Upper lobe of left lung (tissue), 6 donors: ENCODE data around the gene PCK2. TPM values are rescaled to one million over a fixed set of nuclear protein-coding genes. Genes with fewer than 3 reads are reported as not detected.

Experiments used
- ATAC-seq, 2 donors: fragments of 200-7000 bp; cut with Tn5 transposase; one replicate each; pipeline ENCODE4 v1.9.1; 2022; ENCODE audit warnings: mild to moderate bottlenecking in 2 of 2, moderate library complexity in 2 of 2; ENCODE audit not compliant: low FRiP score in 2 of 2
- DNase-seq, 2 donors: peaks; one replicate each; pipeline ENCODE4 v3.0.0-alpha.2; 2019 to 2020
- H3K27ac ChIP-seq, 4 donors: fragments of 200-600 bp; sonication (generic); one replicate each; pipeline ENCODE4 v1.5.1; 2016 to 2019
- H3K27me3 ChIP-seq, 4 donors: fragments of 200-600 bp; sonication (generic); one replicate each; pipeline ENCODE4 v1.5.1; 2017 to 2019
- H3K36me3 ChIP-seq, 4 donors: fragments of 200-600 bp; sonication (generic); one replicate each; pipeline ENCODE4 v1.5.1; 2016 to 2019
- H3K4me1 ChIP-seq, 4 donors: fragments of 200-600 bp; sonication (generic); one replicate each; pipeline ENCODE4 v1.5.1; 2018 to 2019
- H3K4me3 ChIP-seq, 4 donors: fragments of 200-600 bp; sonication (generic); one replicate each; pipeline ENCODE4 v1.5.1; 2017 to 2019; ENCODE audit warnings: mild to moderate bottlenecking in 2 of 4, moderate library complexity in 1 of 4
- H3K9me3 ChIP-seq, 4 donors: fragments of 200-600 bp; sonication (generic); one replicate each; pipeline ENCODE4 v1.5.1; 2018 to 2019
- EP300 ChIP-seq, 4 donors: sonication (generic); formaldehyde crosslinking; IDR thresholded peaks; one replicate each; pipeline ENCODE4 v1.5.1; 2017; ENCODE audit warnings: antibody characterized with exemption in 4 of 4, control low read depth in 2 of 4
- POLR2A ChIP-seq, 4 donors: fragments of 450-650 bp; IDR thresholded peaks; one replicate each; pipeline ENCODE4 v1.5.1; 2016 to 2017; ENCODE audit warnings: antibody characterized with exemption in 4 of 4, mild to moderate bottlenecking in 2 of 4
- POLR2AphosphoS5 ChIP-seq, 2 donors: sonication (generic); formaldehyde crosslinking; IDR thresholded peaks; one replicate each; pipeline ENCODE4 v1.5.1; 2017; ENCODE audit warnings: antibody characterized with exemption in 2 of 2
- WGBS, 2 donors: methylation state at CpG; one replicate each; pipeline ENCODE4 v1.1.5; 2017 to 2018; 5-methylcytosine and 5-hydroxymethylcytosine counted together
- total RNA-seq, 6 donors: library from RNA; depleted of rRNA in 4 of 6; stranded (reverse); fragments of >200 nt in 4 of 6; gene quantifications; one replicate each; pipeline versions ENCODE4 v1.1.0 to v1.2.1, GENCODE V29; 2016 to 2021
- TF ChIP-seq, protein P1 (sequence below), 6 experiments: fragments of 450-650 bp in 4 of 6; fragments of 200-600 bp in 2 of 6; sonication (generic) in 2 of 6; IDR thresholded peaks; one replicate each; pipeline ENCODE4 v1.5.1; 2016 to 2019; ENCODE audit warnings: antibody characterized with exemption in 6 of 6
- donor health status: DM: no; HTN: no; CAD: no; lungs with moderate emphysema.
- donor health status: DM: no; HTN: yes; CAD: no; lungs with severe emphysema.

PCK2 gene
- total RNA-seq, 6 donors from 2014 or later: 27.2 to 70.3 (median 34.9) TPM

DNA sequence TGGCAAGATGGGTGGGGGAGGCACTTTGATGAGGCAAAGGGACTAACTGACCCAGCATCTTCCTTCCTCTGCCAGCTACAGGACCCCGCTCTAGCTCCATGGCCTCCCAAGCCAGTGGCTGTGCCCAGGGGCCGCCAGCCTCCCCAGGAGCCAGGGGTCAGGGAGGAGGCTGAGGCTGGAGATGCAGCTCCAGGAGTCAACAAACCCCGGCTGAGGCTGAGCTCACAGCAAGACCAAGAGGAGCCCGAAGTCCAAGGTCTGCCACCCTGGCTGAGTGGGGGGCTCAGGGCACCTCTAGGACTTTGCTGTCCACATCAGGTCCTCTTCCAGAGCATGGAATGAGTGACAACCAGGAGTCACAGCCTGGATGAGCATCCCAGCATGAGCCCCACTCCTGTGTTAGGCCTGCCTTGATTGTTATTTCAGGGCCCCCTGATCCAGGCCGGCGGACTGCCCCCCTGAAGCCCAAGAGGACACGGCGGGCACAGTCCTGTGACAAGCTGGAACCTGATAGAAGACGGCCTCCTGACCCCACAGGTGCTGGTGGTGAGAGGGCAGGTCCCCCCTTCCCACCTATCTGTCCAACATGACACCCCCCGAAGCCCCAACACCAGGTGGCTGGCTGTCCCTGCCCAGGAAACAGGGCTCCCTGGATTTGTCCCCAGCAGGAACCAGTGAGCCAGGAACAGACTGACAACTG is 25.2 kb upstream of the PCK2 start:
- ATAC-seq: no peak
- TF ChIP-seq EP300 (IDR thresholded peaks at IDR 0.05) (no peak), POLR2AphosphoS5 (IDR thresholded peaks at IDR 0.05) (no peak)
- no peak overlapping the region for H3K27ac ChIP-seq
- WGBS, 2 donors: 80 to 88% methylated on average over 1 to 6 of the region's 10 CpGs
- no peaks in the 10 kb centered on the region for H3K36me3 ChIP-seq
- DNase-seq: no peak
- peaks cover 0 to 4% (median 2%) of the 10 kb centered on the region in 4 donors for H3K4me1 ChIP-seq
- H3K4me3 ChIP-seq: no peak overlapping the region
- H3K27me3 ChIP-seq: no peaks in the 10 kb centered on the region
- no peaks in the 10 kb centered on the region for H3K9me3 ChIP-seq

- no peak for ATAC-seq
- H3K4me1 ChIP-seq: peaks cover 0 to 4% (median 2%) of the 10 kb centered on the region in 4 donors
- H3K27ac ChIP-seq: no peak overlapping the region
- no peak overlapping the region for H3K4me3 ChIP-seq
- DNase-seq: no peak
- TF ChIP-seq EP300 (IDR thresholded peaks at IDR 0.05) (no peak), POLR2A (IDR thresholded peaks at IDR 0.05) (no peak), POLR2AphosphoS5 (IDR thresholded peaks at IDR 0.05) (no peak)
- TF ChIP-seq, protein P1, sequence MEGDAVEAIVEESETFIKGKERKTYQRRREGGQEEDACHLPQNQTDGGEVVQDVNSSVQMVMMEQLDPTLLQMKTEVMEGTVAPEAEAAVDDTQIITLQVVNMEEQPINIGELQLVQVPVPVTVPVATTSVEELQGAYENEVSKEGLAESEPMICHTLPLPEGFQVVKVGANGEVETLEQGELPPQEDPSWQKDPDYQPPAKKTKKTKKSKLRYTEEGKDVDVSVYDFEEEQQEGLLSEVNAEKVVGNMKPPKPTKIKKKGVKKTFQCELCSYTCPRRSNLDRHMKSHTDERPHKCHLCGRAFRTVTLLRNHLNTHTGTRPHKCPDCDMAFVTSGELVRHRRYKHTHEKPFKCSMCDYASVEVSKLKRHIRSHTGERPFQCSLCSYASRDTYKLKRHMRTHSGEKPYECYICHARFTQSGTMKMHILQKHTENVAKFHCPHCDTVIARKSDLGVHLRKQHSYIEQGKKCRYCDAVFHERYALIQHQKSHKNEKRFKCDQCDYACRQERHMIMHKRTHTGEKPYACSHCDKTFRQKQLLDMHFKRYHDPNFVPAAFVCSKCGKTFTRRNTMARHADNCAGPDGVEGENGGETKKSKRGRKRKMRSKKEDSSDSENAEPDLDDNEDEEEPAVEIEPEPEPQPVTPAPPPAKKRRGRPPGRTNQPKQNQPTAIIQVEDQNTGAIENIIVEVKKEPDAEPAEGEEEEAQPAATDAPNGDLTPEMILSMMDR (IDR thresholded peaks at IDR 0.05): no peak
- 92 to 99% methylated on average over 3 to 6 of the region's 6 CpGs for WGBS, 2 donors
- no peaks in the 10 kb centered on the region for H3K9me3 ChIP-seq
- no peaks in the 10 kb centered on the region for H3K27me3 ChIP-seq
- H3K36me3 ChIP-seq: no peaks in the 10 kb centered on the region
Measured at GRCh38 chr14:24069411-24069735, 24.7 kb upstream of the PCK2 start.

GRCh38 chr14:24070285-24071143 is 23.6 kb upstream of the PCK2 start:
- Histone ChIP-seq H3K9me3 (no peaks in the 10 kb centered on the region), H3K36me3 (no peaks in the 10 kb centered on the region), H3K27me3 (no peaks in the 10 kb centered on the region), H3K27ac (no peak overlapping the region), H3K4me1 (peaks cover 0 to 4% (median 2%) of the 10 kb centered on the region in 4 donors), H3K4me3 (no peak overlapping the region)
- 69 to 76% methylated on average over 10 of the region's 10 CpGs for WGBS, 2 donors
- ATAC-seq: no peak
- no peak for TF ChIP-seq POLR2A (IDR thresholded peaks at IDR 0.05)
- TF ChIP-seq, protein P1 (IDR thresholded peaks at IDR 0.05): no peak
- TF ChIP-seq EP300 (IDR thresholded peaks at IDR 0.05): no peak
- no peak for TF ChIP-seq POLR2AphosphoS5 (IDR thresholded peaks at IDR 0.05)
- DNase-seq: no peak

DNA sequence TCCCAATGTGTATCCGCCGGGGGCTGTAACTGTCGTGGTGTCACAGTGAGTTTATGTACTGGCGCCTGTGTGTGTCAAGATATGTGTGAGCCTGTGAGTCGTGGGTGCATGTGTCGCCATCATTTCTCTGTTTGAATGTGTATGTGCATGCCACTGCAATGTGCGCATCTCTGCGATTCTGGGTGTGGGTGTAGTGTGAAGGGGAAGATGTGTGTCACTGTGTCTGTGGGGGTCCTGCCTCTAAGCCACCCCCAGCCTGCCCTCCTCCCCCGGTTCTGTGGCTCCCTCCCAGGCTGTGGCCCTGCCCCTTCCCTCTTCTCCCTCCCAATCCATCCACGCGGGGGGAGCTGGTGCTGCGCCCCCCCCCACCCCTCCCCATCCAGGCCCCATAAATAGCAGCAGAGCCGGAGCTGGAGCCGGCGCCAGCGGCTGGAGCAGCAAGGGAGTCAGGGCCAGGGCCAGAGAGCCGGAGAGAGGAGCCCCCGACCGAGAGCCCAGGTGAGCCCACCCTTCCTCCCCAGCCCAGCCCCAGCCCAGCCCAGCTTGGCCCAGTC is 22.9 kb upstream of the PCK2 start, which contains the start of gene CPNE6:
TSS of gene CPNE6 (plus strand) at position 419 of the 554 bp plus-strand sequence. CDS start 1,375 bp downstream, outside the sequence.
- no peaks in the 10 kb centered on the region for H3K36me3 ChIP-seq
- no peak within 1 kb of the TSS for H3K27ac ChIP-seq
- H3K9me3 ChIP-seq: no peaks in the 10 kb centered on the region
- no peaks in the 10 kb centered on the region for H3K27me3 ChIP-seq
- WGBS, 2 donors: 58 to 62% methylated on average over 10 to 18 of the region's 19 CpGs
- DNase-seq (no peak), ATAC-seq (no peak)
- H3K4me1 ChIP-seq: peaks cover 0 to 4% (median 2%) of the 10 kb centered on the region in 4 donors
- TF ChIP-seq EP300 (IDR thresholded peaks at IDR 0.05) (no peak), POLR2A (IDR thresholded peaks at IDR 0.05) (no peak), POLR2AphosphoS5 (IDR thresholded peaks at IDR 0.05) (no peak)
- TF ChIP-seq, protein P1 (IDR thresholded peaks at IDR 0.05): no peak
- no peak within 1 kb of the TSS for H3K4me3 ChIP-seq

DNA sequence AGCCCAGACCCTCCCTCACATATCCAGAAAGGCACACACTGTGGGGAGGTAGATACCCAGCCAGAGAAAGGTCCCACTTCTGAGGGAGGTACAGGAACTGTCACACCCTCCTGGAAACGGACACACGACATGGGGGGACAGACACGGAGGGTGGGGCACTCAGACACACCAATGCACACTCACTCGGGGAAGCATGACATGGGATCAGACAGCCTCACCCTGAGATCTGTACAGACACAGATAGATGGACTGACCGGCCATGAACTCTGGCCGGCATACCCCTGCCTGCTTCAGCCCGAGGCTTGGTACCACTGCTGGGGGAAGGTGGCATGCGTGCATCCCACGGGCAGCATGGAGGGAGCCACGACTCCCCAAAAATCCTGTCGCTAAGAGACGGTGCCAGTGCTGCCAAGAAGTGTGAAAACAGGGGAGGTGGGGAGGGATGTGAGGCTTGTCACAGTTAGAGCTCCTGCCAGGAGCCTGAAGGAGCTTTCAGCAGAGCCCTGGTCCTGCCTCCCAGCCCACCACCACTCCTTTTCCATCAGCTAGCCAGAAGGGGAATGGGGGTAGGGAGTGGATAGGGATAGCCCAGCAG is 22.2 kb upstream of the PCK2 start:
- no peak for DNase-seq

More for the DNA sequence above, 22.2 kb upstream of the PCK2 start:
- Histone ChIP-seq H3K27ac (no peak overlapping the region), H3K9me3 (no peaks in the 10 kb centered on the region), H3K27me3 (no peaks in the 10 kb centered on the region), H3K4me3 (no peak overlapping the region), H3K4me1 (peaks cover 0 to 4% (median 2%) of the 10 kb centered on the region in 4 donors), H3K36me3 (no peaks in the 10 kb centered on the region)
- WGBS, 2 donors: 44 to 64% methylated on average over 4 to 12 of the region's 12 CpGs
- TF ChIP-seq POLR2AphosphoS5 (IDR thresholded peaks at IDR 0.05): no peak
- no peak for TF ChIP-seq POLR2A (IDR thresholded peaks at IDR 0.05)
- TF ChIP-seq EP300 (IDR thresholded peaks at IDR 0.05): no peak
- TF ChIP-seq, protein P1 (IDR thresholded peaks at IDR 0.05): no peak
- no peak for ATAC-seq
